GM15510 (cell line): ENCODE measurements around the gene ABCC6.

Experiments used
- POLR2A ChIP-seq: IDR thresholded peaks from 3 replicates; pipeline ENCODE4 v1.6.1; 2011; ENCODE audit warnings: borderline replicate concordance; ENCODE audit not compliant: insufficient read length; ENCODE audit errors: extremely low read depth

ABCC6 gene

GRCh38 chr16:16118337-16118736 is 105.0 kb downstream of the ABCC6 start:
- TF ChIP-seq POLR2A = no peak

GRCh38 chr16:16116841-16117240 is 106.5 kb downstream of the ABCC6 start:
- no peak for TF ChIP-seq POLR2A

- TF ChIP-seq POLR2A = no peak
These were observed 110.2 kb downstream of the ABCC6 start for GRCh38 chr16:16113076-16113475.

DNA sequence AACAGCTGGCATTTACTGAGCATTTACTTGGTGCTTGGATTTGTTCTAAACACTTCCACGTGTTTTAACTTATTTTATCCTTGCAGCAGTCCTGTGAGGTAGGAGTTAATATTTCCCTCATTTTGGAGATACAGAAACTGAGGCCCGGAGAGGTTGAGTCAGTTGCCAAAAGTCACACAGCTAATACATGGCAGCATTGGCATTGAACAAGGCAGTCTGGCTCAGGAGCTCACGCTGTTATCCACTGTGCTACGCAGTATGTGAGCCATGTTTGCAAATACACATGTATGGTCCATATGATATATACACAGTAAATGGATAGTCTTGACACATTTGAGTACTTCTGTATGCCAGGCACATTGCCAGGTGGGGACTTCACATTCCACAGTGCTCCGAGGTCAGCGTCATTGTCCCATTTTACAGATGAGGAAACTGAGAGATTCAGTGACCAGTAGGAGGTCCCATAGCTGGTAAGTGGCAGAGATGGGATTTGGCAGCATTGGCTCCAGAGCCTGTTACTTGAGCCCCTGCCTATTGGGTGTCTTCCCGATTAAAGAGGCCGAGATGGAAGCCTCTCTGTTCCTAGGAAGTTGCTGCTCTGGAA is 110.7 kb downstream of the ABCC6 start:
- no peak for TF ChIP-seq POLR2A

DNA sequence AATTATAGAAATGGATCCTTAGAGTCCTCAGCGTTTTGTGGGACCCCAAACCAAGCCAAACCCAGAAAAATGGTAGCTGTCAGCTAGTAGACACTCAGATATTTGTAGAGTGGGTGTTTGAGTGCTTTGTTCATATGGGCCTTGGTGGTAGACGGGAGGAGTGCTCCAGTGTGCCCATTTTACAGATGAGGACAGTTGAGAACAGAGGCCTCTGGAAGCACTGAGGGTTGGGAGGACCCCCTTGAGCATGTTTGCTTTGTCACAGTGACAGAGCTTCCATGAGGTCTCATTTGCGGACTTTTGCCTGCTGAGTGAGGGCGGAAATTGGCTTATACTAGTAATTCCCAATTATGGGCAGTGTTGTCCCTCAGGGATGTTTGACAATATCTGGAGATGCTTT is 111.7 kb downstream of the ABCC6 start:
- no peak for TF ChIP-seq POLR2A

DNA sequence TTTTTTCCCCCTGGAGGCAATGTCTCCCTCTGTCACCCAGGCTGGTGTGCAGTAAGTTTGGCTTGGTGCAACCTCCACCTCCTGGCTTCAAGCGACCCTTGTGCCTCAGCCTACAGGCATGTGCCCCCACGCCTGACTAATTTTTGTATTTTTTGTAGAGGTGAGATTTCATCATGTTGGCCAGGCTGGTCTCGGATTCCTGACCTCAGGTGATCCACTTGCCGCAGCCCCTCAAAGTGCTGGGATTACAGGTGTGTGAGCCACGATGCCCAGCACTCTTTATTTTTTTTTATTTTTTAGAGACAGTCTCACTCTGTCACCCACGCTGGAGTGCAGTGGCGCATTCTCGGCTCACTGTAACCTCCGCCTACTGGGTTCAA is 113.2 kb downstream of the ABCC6 start:
- no peak for TF ChIP-seq POLR2A

DNA sequence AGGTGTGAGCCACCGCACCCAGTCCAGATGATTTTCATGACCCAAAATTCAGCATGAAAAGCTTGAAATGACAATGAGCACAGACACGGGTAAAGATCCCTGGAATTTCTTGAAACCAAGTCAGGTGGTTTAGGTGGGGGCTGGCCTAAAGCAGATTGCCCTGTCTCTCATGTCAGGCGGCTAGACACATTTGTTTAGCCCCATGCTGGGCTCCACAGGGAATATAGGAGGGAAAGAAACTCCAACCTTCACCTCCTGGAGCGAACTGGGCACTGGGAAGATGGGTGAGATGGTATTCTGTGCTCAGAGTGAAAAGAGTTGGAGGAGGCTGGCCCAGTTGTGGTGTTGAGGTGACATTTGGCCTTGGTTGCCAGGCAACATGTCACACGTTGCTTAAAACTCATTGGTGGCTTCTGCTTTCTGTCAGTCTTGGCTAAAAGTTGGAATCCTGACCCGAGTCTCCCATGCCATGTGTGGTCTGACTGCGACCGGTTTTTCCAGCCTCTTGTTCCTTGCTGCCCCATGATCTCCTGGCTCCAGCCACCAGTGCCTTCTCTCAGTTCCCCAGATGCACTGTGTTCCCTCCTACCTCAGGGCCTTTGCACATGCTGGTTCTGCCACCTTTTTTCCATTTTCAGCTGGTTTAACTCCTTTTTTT is 113.7 kb downstream of the ABCC6 start:
- TF ChIP-seq POLR2A = no peak

DNA sequence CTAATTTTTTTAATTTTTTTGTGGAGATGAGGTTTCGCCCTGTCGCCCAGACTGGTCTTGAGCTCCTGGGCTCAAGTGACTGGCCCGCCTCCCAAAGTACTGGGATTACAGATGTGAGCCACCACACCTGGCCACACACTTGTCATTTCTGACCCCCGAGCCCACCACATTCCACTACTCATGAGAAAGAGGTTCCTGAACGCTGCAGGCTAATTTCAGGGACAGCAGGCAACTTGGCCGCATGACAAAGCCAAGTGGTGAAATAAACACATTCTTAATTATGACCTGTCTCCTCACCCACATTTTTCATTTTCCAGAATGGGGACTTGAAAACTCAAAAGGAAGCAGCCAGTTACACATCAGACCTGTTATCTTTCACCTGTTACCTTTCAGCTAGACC is 114.5 kb downstream of the ABCC6 start:
- TF ChIP-seq POLR2A = no peak

DNA sequence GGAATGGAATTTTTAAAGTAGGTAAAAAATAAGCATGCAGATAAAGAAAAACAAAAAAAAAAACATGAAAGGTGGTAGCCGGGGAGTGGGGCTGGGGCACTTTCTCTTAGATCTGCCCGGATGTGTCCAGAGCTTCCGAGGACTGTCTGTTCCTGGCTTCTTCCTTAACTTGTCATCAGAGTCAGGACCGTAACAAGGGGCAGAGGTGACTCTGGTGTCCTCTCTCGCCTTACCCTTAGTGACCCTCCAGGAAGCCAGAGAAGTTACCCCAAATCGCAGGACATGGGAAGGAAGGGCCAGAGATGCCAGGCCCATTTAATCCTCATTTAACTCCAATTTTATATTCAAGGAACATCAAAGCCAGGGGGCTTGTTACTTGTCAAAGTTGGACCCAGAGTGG is 115.5 kb downstream of the ABCC6 start:
- TF ChIP-seq POLR2A = no peak

DNA sequence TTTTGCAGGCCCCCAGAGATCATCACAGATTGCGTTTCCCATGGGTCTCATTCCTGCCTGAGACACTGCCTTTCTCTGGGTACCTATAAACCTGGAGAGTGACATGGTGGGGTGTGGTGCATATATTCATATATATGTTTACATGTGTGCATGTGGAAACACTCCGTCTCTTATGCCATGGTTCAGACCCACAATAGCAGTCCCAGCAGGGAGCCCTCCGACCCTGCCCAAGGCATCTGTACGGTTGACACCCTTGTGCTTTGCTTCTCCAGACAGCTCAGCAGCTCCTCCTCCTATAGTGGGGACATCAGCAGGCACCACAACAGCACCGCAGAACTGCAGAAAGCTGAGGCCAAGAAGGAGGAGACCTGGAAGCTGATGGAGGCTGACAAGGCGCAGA is 116.8 kb downstream of the ABCC6 start:
- no peak for TF ChIP-seq POLR2A

DNA sequence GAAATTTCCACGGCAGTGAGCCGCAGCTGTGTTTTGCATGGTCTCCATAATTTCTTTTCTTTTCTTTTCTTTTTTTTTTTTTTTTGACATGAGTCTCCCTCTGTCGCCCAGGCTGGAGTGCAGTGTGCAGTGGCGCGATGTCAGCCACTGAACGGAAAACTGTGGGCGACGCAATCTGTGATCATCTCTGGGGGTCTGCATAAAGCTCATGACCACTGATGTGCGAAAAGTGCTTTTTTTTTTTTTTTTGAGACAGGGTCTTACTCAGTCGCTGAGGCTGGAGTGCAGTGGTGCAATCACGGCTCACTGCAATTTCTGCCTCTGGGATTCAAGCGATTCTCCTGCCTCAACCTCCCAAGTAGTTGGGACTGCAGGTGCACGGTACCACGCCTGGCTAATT is 117.6 kb downstream of the ABCC6 start:
- no peak for TF ChIP-seq POLR2A

DNA sequence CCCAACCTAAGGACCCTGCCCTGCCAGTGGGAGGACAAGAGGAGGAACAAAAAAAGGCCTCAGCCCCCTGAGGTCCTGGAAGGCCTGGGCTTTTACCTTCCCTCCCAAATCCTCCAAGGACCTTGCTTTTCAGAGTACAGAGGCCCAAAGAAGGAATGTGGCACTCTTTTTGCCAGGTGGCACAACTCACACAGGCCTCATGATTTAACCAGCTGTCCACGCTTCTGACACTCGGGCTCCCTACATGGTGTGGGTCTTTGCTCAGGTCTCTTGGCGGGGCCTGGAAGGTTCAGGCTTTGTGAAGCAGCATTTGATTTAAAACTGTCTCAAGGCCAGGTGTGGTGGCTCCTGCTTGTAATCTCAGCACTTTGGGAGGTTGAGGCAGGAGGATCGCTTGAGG is 120.6 kb downstream of the ABCC6 start:
- TF ChIP-seq POLR2A = no peak

DNA sequence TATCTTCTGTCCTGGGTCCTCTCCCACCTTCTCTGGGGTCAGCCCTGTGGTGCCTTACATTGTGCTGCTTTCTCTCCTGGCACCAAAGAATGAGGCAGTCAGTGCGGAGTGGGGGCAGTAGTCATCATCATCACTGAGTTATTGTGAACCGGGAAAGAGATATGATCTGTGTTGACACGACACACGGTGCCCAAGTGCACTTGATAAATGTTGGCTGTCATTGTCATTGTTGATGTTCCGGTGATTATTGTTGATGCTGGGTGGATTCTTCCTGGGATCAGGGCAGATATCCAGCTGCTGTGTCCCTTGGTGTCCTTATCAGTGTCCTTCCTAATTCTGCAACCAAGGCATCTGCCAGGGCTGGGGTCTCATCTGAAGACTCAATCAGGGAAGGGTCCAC is 121.7 kb downstream of the ABCC6 start:
- no peak for TF ChIP-seq POLR2A

- no peak for TF ChIP-seq POLR2A
These were observed 122.7 kb downstream of the ABCC6 start for GRCh38 chr16:16100631-16101030.

- no peak for TF ChIP-seq POLR2A
These were observed 124.0 kb downstream of the ABCC6 start for GRCh38 chr16:16099320-16099719.
